ENCODE results near the gene MKI67.

The MKI67 gene

GRCh38 chr10:128066870-128067382, 59.3 kb downstream of the MKI67 start:
- no peak for DNase-seq

GRCh38 chr10:128065881-128066534, 60.2 kb downstream of the MKI67 start:
- DNase-seq: no peak

GRCh38 chr10:128064970-128065580, 61.1 kb downstream of the MKI67 start:
- DNase-seq: no peak

- DNase-seq: peak in 54 of 58 donors; percentile 10 to 90 (median 62)
Observed at GRCh38 chr10:128064108-128064969, 61.9 kb downstream of the MKI67 start.

DNA sequence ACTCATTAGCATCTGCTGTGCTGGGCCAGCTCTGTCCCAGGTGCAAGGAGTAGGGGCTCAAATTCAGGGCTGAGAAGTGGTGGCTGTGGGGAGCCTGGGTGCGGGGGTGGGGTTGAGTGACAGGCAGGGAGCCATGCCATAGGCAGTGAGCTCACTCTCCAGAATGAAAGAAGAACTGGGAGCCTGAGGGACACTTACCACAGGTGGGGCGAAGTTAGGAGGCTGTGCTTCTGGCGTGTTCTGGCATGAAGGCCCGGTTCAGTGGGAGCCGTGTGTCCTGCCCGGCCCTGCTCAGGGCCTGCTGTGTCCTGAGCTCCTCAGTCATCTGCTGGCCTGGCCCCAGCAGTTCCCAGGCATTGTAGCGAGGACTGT, 62.5 kb downstream of the MKI67 start:
- peak in 7 of 58 donors; percentile 11 to 39 (median 23) for DNase-seq

DNA sequence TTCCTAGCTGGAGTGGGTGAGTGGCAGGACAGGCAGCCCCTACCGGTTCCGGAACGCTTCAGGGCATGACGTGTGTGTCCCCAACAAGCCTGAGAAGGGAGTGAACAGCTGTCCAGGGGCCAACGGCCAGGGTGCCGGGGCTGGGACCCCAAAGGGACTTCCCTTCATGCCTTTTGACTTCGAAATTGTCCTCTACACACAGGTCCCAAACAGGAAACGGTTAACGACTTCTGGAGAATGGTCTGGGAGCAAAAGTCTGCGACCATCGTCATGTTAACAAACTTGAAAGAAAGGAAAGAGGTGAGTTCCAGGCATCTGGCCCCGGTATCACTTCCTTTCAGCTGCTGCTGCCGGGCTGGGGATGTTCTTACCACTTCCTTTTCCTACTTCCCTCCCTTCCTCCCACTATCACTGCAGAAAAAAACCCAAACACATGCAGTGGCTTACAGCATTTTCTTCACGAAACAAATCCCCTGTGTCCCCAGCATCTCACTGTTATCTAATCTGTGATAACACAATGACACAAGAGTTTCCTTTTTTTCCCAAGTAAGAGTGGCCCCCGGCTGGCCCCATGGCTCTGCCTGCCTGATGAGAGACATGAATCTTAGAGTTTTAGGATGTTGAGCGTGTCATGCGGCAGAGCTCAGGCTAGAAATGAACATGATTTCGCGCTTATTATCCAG, 63.2 kb downstream of the MKI67 start:
- peak in 3 of 58 donors; percentile 12 to 49 (median 33) for DNase-seq

- DNase-seq: no peak
Observed at GRCh38 chr10:128062331-128062880, 63.8 kb downstream of the MKI67 start.

DNA sequence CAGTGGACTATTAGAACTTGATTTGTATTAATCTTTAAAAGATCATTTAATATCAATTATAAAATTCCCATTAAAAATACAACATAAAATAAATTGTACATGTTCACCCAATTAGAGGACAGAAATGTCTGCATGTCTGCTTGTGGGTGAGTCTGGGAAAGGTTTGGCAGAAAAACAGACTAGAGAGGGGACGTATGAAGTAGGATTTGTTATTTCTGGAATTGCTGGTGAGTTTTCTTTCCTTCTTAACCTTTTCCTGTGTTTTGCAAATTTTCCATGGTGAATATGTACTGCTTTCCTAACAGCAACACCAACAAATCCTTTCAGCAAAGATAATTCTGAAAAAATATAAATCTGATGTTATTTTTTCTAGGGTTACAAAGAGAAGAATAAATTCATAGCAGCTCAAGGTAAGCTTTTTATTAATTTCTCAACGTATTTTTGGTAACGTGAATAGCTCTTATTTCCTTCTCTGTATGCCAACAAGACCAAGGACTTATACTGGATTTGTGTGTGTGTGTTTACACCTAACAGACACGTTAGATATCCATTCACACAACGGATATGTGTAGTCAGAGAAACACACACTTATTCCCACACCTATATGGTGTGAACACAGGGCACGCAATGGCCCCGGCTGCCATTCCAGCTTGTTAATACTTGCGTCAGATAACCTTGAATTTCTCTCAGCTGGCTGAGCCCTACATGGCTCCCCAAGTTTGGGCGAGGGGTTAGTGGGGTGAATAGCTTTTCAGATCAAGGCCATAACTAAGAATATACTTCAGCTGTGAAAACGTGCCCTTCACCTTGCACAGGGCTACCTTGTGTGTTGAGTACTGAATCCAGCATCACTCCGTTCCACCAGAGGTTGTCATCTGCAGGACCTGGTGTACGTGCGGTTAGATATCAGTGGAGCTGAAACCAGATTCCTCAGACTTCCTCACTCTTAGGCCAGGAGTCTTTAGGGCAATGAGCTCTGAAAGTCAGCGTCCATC, 64.6 kb downstream of the MKI67 start:
- DNase-seq: no peak

- DNase-seq: no peak
Observed at GRCh38 chr10:128060341-128061250, 65.6 kb downstream of the MKI67 start.

GRCh38 chr10:128059982-128060293, 66.3 kb downstream of the MKI67 start:
- DNase-seq: no peak

DNA sequence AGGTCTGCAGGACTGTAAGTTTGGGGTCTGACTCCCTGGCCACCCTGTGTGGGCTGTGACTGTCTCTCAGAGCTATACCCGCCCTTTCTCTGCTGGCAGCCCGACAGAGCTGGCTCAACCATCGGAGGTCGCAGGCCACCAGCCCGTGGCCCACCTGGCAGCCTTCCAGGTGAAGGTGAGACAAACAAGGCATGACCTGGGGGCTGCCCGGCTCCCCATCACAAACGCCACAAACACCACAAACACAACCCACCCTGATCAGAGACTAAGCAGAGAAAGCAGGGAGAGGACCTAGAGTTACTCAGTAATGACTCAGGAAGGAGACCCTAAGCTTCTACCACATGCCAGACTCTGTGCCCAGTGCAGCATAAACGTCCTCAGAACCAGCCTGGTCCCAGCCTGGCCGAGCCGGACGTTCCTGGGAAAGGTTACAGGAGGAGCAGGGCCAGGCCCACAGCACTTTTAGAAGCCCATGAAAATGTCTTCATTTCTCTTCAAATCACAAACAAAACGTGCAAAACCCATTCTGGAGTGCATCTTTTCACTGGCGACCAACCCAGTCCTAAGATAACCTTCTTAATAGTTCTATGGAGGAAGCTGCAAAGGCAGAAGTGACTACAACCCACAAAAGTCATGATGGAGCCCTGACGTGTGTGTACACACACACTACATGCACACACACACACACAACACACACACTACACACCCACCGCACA, 66.8 kb downstream of the MKI67 start:
- peak in 1 of 58 donors; percentile 28 for DNase-seq

DNA sequence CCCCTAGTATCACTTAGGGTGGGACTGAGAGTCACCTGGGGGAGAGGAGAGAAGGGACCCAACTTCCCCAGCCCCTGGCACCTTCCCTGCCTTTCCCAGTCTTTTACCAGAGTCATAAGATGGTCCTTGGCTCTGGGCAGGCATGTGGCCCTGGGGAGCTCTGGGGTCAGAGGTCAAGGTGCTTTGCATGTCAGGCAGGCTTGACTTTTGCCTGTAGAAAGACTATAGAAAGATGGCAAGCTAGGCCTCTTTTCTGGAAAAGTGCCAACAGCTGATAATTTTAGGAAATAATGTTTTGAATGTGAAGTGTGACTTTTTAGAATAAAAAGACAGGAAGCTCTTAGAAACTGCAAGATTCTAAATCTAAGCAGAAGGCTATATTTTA, 67.5 kb downstream of the MKI67 start:
- no peak for DNase-seq

GRCh38 chr10:128058106-128058749, 68.0 kb downstream of the MKI67 start:
- DNase-seq: no peak

DNA sequence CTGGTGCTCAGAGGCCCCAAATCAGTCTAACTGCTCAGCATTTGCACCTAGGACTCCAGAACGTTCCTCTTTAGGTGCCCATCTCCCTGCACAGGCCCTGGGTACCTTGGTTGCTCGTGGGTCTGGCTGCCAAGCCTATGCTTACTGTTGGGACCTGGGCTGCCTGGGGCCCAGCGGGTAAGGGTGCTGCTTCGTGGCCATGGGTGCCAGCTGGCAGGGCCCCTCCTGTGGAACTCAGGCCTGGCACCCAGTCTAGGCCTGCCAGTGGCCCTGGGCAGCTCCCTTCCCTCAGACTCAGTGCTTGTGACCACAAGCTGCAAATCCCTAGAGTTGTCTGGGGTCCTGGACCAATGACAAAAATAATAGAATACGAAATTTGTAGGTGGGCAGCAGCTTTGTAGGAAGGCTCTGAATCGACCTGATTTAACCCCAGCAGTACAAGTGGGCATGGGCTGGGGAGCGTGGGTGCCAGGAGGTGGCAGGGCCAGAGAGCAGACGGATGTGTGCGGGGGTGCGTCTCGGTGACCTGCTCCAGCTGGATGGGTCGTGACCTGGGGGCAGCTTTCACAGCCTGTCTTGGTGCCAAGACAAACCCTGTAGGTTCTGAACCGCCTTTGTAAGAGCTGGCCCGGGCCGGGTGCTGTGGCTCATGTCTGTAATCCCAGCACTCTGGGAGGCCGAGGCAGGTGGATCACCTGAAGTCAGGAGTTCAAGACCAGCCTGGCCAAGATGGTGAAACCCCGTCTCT, 69.7 kb downstream of the MKI67 start:
- DNase-seq: no peak

DNA sequence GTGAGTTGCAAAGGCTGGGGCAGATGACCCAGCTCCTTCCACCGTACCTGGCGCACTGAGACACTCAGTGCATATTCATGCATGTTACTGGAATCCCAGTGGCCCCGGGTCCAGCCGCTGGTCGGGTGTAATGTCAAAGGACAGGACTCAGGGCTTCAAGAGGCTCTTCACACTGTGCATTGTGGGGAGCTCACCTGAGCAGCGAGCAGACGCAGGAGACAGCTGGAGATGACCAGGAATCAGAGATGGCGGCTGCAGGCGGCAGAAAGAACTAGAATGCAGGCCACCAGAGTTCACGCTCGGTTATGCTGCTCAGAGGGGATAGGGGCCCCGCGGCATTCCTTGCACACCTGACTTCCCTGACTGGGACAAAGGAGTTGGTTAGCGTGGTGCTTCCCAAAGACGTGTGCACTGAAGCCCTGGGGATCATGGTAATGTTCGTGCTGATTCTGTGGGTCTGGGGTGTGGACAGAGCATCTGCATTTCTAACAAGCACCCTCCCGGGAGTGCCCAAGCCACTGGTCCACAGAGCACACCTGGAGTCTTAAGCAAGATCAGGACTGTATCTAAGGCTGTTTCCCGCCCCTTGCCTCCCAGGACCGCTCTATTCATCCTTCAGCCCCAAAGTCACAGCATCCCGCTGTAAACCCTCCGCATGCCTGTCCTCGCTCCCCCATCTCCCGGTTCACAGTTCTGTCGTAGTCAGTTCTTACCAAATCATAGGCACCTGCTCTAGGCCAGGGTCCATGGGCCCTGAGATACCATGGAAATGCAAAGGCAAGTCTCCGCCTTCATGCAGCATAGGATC, 71.0 kb downstream of the MKI67 start:
- no peak for DNase-seq

Data from anterior cingulate cortex (tissue), 58 donors.